ENCODE data around the gene CRABP2. TPM values are rescaled to one million over a fixed set of nuclear protein-coding genes. Genes with fewer than 3 reads are reported as not detected.
A peak's percentile ranks its signal among the peaks of the same experiment; 100 is the strongest.

CRABP2 gene
- total RNA-seq, 1 experiment from 2014 or later = 1,115 TPM

- H3K4me3 ChIP-seq (ENCODE audit: low read depth in 2 of 2, low read length in 2 of 2) = no peak overlapping the region
- peaks cover 45% of the 10 kb centered on the region for H3K4me1 ChIP-seq (ENCODE audit: control insufficient read depth, insufficient read depth, low read length)
- TF ChIP-seq POLR2AphosphoS5 (IDR thresholded peaks at IDR 0.05; ENCODE audit: low read depth, low read length) (peak; percentile 53; the same call in 1 of the 2 replicates), SIN3A (IDR thresholded peaks at IDR 0.05; ENCODE audit: borderline replicate concordance, insufficient read depth, low read depth, low read length) (no peak)
- H3K27me3 ChIP-seq (ENCODE audit: control insufficient read depth, insufficient read depth, low read length) = no peaks in the 10 kb centered on the region
- BruUV-seq (replicated peaks) = no TSS peak
- CTCF ChIA-PET = no interaction called here
- in situ Hi-C loops (cut with HindIII; ENCODE audit: low pct_unique_long_range_greater_than_20kb, low sequenced_read_pairs) (no loop called here), intact Hi-C loops (cut with micrococcal nuclease; ENCODE audit: unreplicated experiment) (no loop called here)
- no peaks in the 10 kb centered on the region for H3K36me3 ChIP-seq (ENCODE audit: control insufficient read depth, insufficient read depth, low read length)
- DNase-seq (ENCODE audit: low read depth, low spot score) (no peak), ATAC-seq (peak; percentile 52)
- H3K9me3 ChIP-seq (ENCODE audit: control insufficient read depth, insufficient read depth, low read depth, low read length) = no peaks in the 10 kb centered on the region
- POLR2A ChIA-PET = no interaction called here
- peak overlapping the region; percentile 5; the same call in 1 of the 2 replicates for H3K27ac ChIP-seq (ENCODE audit: low read length)
Observed at GRCh38 chr1:156668801-156669637, 36.4 kb downstream of the CRABP2 start.

GRCh38 chr1:156667968-156668709 is 37.2 kb downstream of the CRABP2 start:
- Histone ChIP-seq H3K4me1 (ENCODE audit: control insufficient read depth, insufficient read depth, low read length) (peaks cover 52% of the 10 kb centered on the region), H3K36me3 (ENCODE audit: control insufficient read depth, insufficient read depth, low read length) (no peaks in the 10 kb centered on the region), H3K9me3 (ENCODE audit: control insufficient read depth, insufficient read depth, low read depth, low read length) (no peaks in the 10 kb centered on the region), H3K4me3 (ENCODE audit: low read depth in 2 of 2, low read length in 2 of 2) (no peak overlapping the region), H3K27me3 (ENCODE audit: control insufficient read depth, insufficient read depth, low read length) (no peaks in the 10 kb centered on the region), H3K27ac (ENCODE audit: low read length) (peak overlapping the region; percentile 56)
- no peak for TF ChIP-seq CTCF (IDR thresholded peaks at IDR 0.05)
- no peak for TF ChIP-seq POLR2AphosphoS5 (IDR thresholded peaks at IDR 0.05; ENCODE audit: low read depth, low read length)
- POLR2A ChIA-PET = interaction anchor here (0.6 kb wide), 1 partner anchor 35 kb away, joined by 5 read pairs; no protein-coding TSS in a partner anchor
- no TSS peak for BruUV-seq (replicated peaks)
- intact Hi-C loops (cut with micrococcal nuclease; ENCODE audit: unreplicated experiment) (no loop called here), in situ Hi-C loops (cut with HindIII; ENCODE audit: low pct_unique_long_range_greater_than_20kb, low sequenced_read_pairs) (no loop called here)
- DNase-seq (ENCODE audit: low read depth, low spot score) (no peak), ATAC-seq (peak; percentile 20; the same call in 1 of the 2 replicates)
- CTCF ChIA-PET = interaction anchor here (0.6 kb wide), 2 partner anchors 9 to 24 kb away, joined by 3 to 11 read pairs; partner anchors contain the start of gene NES

GRCh38 chr1:156667610-156667967 is 37.8 kb downstream of the CRABP2 start:
- no TSS peak for BruUV-seq (replicated peaks)
- no peaks in the 10 kb centered on the region for H3K27me3 ChIP-seq (ENCODE audit: control insufficient read depth, insufficient read depth, low read length)
- H3K9me3 ChIP-seq (ENCODE audit: control insufficient read depth, insufficient read depth, low read depth, low read length) = no peaks in the 10 kb centered on the region
- intact Hi-C loops (cut with micrococcal nuclease; ENCODE audit: unreplicated experiment) = no loop called here
- TF ChIP-seq CTCF (IDR thresholded peaks at IDR 0.05) (no peak), REST (IDR thresholded peaks at IDR 0.05; ENCODE audit: insufficient read depth in 1 of 2, low read depth in 2 of 2, low read length in 1 of 2) (no peak), TCF7L2 (IDR thresholded peaks at IDR 0.05; ENCODE audit: low read depth, low read length) (no peak), POLR2AphosphoS5 (IDR thresholded peaks at IDR 0.05; ENCODE audit: low read depth, low read length) (no peak), SIN3A (IDR thresholded peaks at IDR 0.05; ENCODE audit: borderline replicate concordance, insufficient read depth, low read depth, low read length) (no peak)
- no peak overlapping the region for H3K4me3 ChIP-seq (ENCODE audit: low read depth in 2 of 2, low read length in 2 of 2)
- no peaks in the 10 kb centered on the region for H3K36me3 ChIP-seq (ENCODE audit: control insufficient read depth, insufficient read depth, low read length)
- ChIA-PET POLR2A (interaction anchor here (0.6 kb wide), 1 partner anchor 35 kb away, joined by 5 read pairs; no protein-coding TSS in a partner anchor), CTCF (interaction anchor here (0.6 kb wide), 1 partner anchor 25 kb away, joined by 3 read pairs; no protein-coding TSS in a partner anchor)
- H3K4me1 ChIP-seq (ENCODE audit: control insufficient read depth, insufficient read depth, low read length) = peaks cover 57% of the 10 kb centered on the region
- peak overlapping the region; percentile 56 for H3K27ac ChIP-seq (ENCODE audit: low read length)
- DNase-seq (ENCODE audit: low read depth, low spot score) (no peak), ATAC-seq (no peak)
- in situ Hi-C loops (cut with HindIII; ENCODE audit: low pct_unique_long_range_greater_than_20kb, low sequenced_read_pairs) = no loop called here

Measured in Panc1 (cell line).